Liver (tissue), 9 donors: Measurements from ENCODE around the gene FANCE. TPM values are rescaled to one million over a fixed set of nuclear protein-coding genes. Genes with fewer than 3 reads are reported as not detected.

Source experiments
- DNase-seq: peaks from one replicate; pipeline ENCODE4 v3.0.0-alpha.2; 2017; ENCODE audit warnings: low spot score
- H3K27ac ChIP-seq, 2 donors: one replicate each; pipeline ENCODE4 v1.7.0; 2013; ENCODE audit warnings: inconsistent platforms in 2 of 2, low read length in 2 of 2, control low read depth in 1 of 2, low read depth in 1 of 2, mild to moderate bottlenecking in 1 of 2
- H3K27me3 ChIP-seq, 4 donors: one replicate each; pipeline versions ENCODE4 v1.6.1 to v1.7.0; 2013; ENCODE audit warnings: low read length in 3 of 4, inconsistent platforms in 1 of 4, mild to moderate bottlenecking in 1 of 4, moderate library complexity in 1 of 4; ENCODE audit not compliant: control insufficient read depth in 4 of 4, insufficient read depth in 4 of 4
- H3K36me3 ChIP-seq, 4 donors: one replicate each; pipeline versions ENCODE4 v1.6.1 to v1.7.0; 2013; ENCODE audit warnings: low read length in 3 of 4, mild to moderate bottlenecking in 3 of 4, low read depth in 1 of 4, moderate library complexity in 1 of 4; ENCODE audit not compliant: control insufficient read depth in 4 of 4, insufficient read depth in 3 of 4
- H3K4me1 ChIP-seq, 4 donors: one replicate each; pipeline versions ENCODE4 v1.6.1 to v1.7.0; 2013; ENCODE audit warnings: low read length in 3 of 4, mild to moderate bottlenecking in 3 of 4, moderate library complexity in 1 of 4; ENCODE audit not compliant: control insufficient read depth in 4 of 4, insufficient read depth in 4 of 4
- H3K4me3 ChIP-seq, 3 donors: one replicate each; pipeline versions ENCODE4 v1.6.1 to v1.7.0; 2013; ENCODE audit warnings: low read length in 3 of 3, control low read depth in 1 of 3, low read depth in 1 of 3, mild to moderate bottlenecking in 1 of 3
- H3K9ac ChIP-seq, 2 donors: one replicate each; pipeline ENCODE4 v1.7.0; 2013; ENCODE audit warnings: low read length in 2 of 2, mild to moderate bottlenecking in 2 of 2, moderate library complexity in 2 of 2, control low read depth in 1 of 2, low read depth in 1 of 2
- H3K9me3 ChIP-seq, 4 donors: one replicate each; pipeline versions ENCODE4 v1.6.1 to v1.7.0; 2013; ENCODE audit warnings: low read length in 3 of 4; ENCODE audit not compliant: control insufficient read depth in 4 of 4
- EGR1 ChIP-seq, 2 donors: IDR thresholded peaks; 2 replicates each; pipeline ENCODE4 v1.6.1; 2016 to 2018; ENCODE audit warnings: antibody characterized with exemption in 2 of 2, low read depth in 2 of 2
- FOXA1 ChIP-seq: IDR thresholded peaks from 2 replicates; pipeline ENCODE4 v1.6.1; 2016; ENCODE audit warnings: antibody characterized with exemption
- FOXA2 ChIP-seq: IDR thresholded peaks from 2 replicates; pipeline ENCODE4 v1.6.1; 2016; ENCODE audit warnings: antibody characterized with exemption
- GABPA ChIP-seq, 2 donors: IDR thresholded peaks in 1 of 2; conservative IDR thresholded peaks in 1 of 2; 2 replicates each; pipeline ENCODE4 v1.6.1; 2016; ENCODE audit warnings: antibody characterized with exemption in 2 of 2, mild to moderate bottlenecking in 1 of 2, moderate library complexity in 1 of 2
- HNF4A ChIP-seq, 2 donors: conservative IDR thresholded peaks; 2 replicates each; pipeline ENCODE4 v1.6.1; 2016; ENCODE audit warnings: antibody characterized with exemption in 2 of 2, mild to moderate bottlenecking in 2 of 2
- HNF4G ChIP-seq: IDR thresholded peaks from 2 replicates; pipeline ENCODE4 v1.6.1; 2016; ENCODE audit warnings: antibody characterized with exemption
- JUND ChIP-seq, 2 donors: IDR thresholded peaks; 2 replicates each; pipeline ENCODE4 v1.6.1; 2016; ENCODE audit warnings: antibody characterized with exemption in 2 of 2
- NR2F2 ChIP-seq: IDR thresholded peaks from 2 replicates; pipeline ENCODE4 v1.6.1; 2016; ENCODE audit warnings: antibody characterized with exemption
- RAD21 ChIP-seq, 2 donors: IDR thresholded peaks; 2 replicates each; pipeline ENCODE4 v1.6.1; 2016; ENCODE audit warnings: antibody characterized with exemption in 2 of 2, mild to moderate bottlenecking in 2 of 2
- RXRA ChIP-seq, 2 donors: IDR thresholded peaks; 2 replicates each; pipeline ENCODE4 v1.6.1; 2017 to 2018; ENCODE audit warnings: antibody characterized with exemption in 2 of 2, mild to moderate bottlenecking in 1 of 2
- SP1 ChIP-seq: IDR thresholded peaks from 2 replicates; pipeline ENCODE4 v1.6.1; 2018; ENCODE audit warnings: antibody characterized with exemption, mild to moderate bottlenecking
- TAF1 ChIP-seq: conservative IDR thresholded peaks from 2 replicates; pipeline ENCODE4 v1.6.1; 2016; ENCODE audit warnings: antibody characterized with exemption, mild to moderate bottlenecking
- YY1 ChIP-seq: IDR thresholded peaks from 2 replicates; pipeline ENCODE4 v1.6.1; 2016; ENCODE audit warnings: antibody characterized with exemption, mild to moderate bottlenecking
- WGBS: extraction: QIAGEN DNeasy Blood & Tissue Kit; methylation state at CpG from one replicate; pipeline ENCODE4 v1.1.7; 2013; 5-methylcytosine and 5-hydroxymethylcytosine counted together
- polyA plus RNA-seq, 2 donors: library from polyadenylated mRNA; stranded (reverse) in 1 of 2; unstranded in 1 of 2; fragments of 200-250 nt in 1 of 2; fragments of >200 nt in 1 of 2; fragmentation: Nextera tagmentation in 1 of 2; extraction: Ambion mirVana in 1 of 2; gene quantifications; one replicate each; pipeline versions ENCODE4 v1.2.1 to v1.2.3, GENCODE V29; 2013 to 2015
- total RNA-seq, 2 donors: library from RNA; depleted of rRNA; stranded (reverse); fragments of >200 nt; gene quantifications; one replicate each; pipeline ENCODE4 v1.2.3, GENCODE V29; 2014
- TF ChIP-seq, protein P1 (sequence below): IDR thresholded peaks from 2 replicates; pipeline ENCODE4 v1.6.1; 2016; ENCODE audit warnings: antibody characterized with exemption
- TF ChIP-seq, protein P2 (sequence below): fragments of 150-350 bp; IDR thresholded peaks from 2 replicates; pipeline ENCODE4 v1.5.1; 2017; ENCODE audit warnings: improper control_type of control experiment, low read depth, low read length; ENCODE audit not compliant: missing input control
- TF ChIP-seq, protein P3 (sequence below): IDR thresholded peaks from 2 replicates; pipeline ENCODE4 v1.6.1; 2016; ENCODE audit warnings: antibody characterized with exemption
- TF ChIP-seq, protein P4 (sequence below): IDR thresholded peaks from 2 replicates; pipeline ENCODE4 v1.6.1; 2016; ENCODE audit warnings: antibody characterized with exemption, mild to moderate bottlenecking
- TF ChIP-seq, protein P5 (sequence below): IDR thresholded peaks from 2 replicates; pipeline ENCODE4 v1.6.1; 2016; ENCODE audit warnings: antibody characterized with exemption
- donor health status: healthy.
- donor health status: healthy.
- donor health status: healthy.
- donor health status: healthy.
- donor health status: healthy.

The FANCE gene
- total and polyA plus RNA-seq, 4 donors, result 0.11 to 4.2 (median 0.79) TPM

DNA sequence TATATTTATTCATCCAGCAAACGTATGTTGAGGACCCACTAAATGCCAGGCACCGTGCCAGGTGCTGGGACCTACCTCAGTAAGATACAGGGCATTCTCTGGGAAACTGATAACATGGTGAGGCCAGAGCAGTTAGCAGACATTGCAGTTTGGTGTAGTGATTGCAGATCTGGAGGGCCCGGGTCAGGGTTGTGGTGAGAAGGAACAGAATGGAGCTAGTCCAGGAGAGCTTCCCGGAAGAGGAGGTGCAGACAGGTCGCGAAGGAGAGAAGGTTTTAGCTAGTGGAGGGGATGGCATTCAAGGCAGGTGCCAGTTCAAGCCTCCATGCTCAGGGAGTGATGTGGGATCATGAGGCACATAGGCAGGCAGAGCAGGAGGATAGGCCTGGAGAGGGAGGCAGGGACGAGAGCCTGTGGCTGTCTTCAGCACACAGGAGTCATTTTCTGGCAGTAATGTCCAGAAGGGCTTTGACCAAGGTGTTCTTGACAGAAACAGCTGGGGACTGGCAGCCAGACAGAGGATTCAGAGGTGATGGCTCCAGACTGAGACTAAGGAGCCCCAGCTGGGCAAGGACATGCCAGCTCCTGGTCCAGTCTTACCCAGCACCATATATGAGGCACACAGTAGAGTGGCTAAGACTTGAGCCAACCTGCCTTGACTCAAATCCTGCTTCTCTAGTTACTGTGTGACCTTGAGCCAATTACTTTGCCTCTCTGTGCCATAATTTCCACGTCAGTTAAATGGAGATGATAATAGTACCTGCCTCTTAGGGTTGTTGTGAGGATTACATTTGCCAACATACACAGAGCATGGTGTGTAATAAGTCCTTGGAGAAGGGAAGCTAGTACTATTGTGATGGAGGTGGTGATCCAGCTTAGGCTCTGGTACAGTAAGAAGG, 48.3 kb upstream of the FANCE start:
- 92% methylated on average over 8 of the region's 8 CpGs for WGBS
- Histone ChIP-seq H3K27me3 (no peaks in the 10 kb centered on the region), H3K27ac (no peak overlapping the region)

More for the DNA sequence above, 48.3 kb upstream of the FANCE start:
- peaks cover 11 to 38% (median 33%) of the 10 kb centered on the region in 4 donors for H3K4me1 ChIP-seq
- H3K9ac ChIP-seq, result no peak overlapping the region
- H3K9me3 ChIP-seq, result no peaks in the 10 kb centered on the region
- no peaks in the 10 kb centered on the region for H3K36me3 ChIP-seq
- TF ChIP-seq HNF4A (conservative IDR thresholded peaks at IDR 0.05), result no peak
- TF ChIP-seq, protein P1, sequence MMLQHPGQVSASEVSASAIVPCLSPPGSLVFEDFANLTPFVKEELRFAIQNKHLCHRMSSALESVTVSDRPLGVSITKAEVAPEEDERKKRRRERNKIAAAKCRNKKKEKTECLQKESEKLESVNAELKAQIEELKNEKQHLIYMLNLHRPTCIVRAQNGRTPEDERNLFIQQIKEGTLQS, result no peak
- no peak for TF ChIP-seq JUND (IDR thresholded peaks at IDR 0.05)
- no peak for TF ChIP-seq SP1
- TF ChIP-seq, protein P2, sequence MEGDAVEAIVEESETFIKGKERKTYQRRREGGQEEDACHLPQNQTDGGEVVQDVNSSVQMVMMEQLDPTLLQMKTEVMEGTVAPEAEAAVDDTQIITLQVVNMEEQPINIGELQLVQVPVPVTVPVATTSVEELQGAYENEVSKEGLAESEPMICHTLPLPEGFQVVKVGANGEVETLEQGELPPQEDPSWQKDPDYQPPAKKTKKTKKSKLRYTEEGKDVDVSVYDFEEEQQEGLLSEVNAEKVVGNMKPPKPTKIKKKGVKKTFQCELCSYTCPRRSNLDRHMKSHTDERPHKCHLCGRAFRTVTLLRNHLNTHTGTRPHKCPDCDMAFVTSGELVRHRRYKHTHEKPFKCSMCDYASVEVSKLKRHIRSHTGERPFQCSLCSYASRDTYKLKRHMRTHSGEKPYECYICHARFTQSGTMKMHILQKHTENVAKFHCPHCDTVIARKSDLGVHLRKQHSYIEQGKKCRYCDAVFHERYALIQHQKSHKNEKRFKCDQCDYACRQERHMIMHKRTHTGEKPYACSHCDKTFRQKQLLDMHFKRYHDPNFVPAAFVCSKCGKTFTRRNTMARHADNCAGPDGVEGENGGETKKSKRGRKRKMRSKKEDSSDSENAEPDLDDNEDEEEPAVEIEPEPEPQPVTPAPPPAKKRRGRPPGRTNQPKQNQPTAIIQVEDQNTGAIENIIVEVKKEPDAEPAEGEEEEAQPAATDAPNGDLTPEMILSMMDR, result no peak
- TF ChIP-seq NR2F2, result no peak
- TF ChIP-seq FOXA2, result no peak
- TF ChIP-seq TAF1, result no peak
- no peak for TF ChIP-seq GABPA (IDR thresholded peaks at IDR 0.05 in 1 of 2, conservative IDR thresholded peaks at IDR 0.05 in 1 of 2)
- TF ChIP-seq RXRA (IDR thresholded peaks at IDR 0.05), result no peak
- TF ChIP-seq, protein P3, sequence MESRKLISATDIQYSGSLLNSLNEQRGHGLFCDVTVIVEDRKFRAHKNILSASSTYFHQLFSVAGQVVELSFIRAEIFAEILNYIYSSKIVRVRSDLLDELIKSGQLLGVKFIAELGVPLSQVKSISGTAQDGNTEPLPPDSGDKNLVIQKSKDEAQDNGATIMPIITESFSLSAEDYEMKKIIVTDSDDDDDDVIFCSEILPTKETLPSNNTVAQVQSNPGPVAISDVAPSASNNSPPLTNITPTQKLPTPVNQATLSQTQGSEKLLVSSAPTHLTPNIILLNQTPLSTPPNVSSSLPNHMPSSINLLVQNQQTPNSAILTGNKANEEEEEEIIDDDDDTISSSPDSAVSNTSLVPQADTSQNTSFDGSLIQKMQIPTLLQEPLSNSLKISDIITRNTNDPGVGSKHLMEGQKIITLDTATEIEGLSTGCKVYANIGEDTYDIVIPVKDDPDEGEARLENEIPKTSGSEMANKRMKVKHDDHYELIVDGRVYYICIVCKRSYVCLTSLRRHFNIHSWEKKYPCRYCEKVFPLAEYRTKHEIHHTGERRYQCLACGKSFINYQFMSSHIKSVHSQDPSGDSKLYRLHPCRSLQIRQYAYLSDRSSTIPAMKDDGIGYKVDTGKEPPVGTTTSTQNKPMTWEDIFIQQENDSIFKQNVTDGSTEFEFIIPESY, result no peak
- no peak for TF ChIP-seq YY1
- TF ChIP-seq RAD21 (IDR thresholded peaks at IDR 0.05), result no peak
- no peak for TF ChIP-seq FOXA1
- TF ChIP-seq, protein P4, sequence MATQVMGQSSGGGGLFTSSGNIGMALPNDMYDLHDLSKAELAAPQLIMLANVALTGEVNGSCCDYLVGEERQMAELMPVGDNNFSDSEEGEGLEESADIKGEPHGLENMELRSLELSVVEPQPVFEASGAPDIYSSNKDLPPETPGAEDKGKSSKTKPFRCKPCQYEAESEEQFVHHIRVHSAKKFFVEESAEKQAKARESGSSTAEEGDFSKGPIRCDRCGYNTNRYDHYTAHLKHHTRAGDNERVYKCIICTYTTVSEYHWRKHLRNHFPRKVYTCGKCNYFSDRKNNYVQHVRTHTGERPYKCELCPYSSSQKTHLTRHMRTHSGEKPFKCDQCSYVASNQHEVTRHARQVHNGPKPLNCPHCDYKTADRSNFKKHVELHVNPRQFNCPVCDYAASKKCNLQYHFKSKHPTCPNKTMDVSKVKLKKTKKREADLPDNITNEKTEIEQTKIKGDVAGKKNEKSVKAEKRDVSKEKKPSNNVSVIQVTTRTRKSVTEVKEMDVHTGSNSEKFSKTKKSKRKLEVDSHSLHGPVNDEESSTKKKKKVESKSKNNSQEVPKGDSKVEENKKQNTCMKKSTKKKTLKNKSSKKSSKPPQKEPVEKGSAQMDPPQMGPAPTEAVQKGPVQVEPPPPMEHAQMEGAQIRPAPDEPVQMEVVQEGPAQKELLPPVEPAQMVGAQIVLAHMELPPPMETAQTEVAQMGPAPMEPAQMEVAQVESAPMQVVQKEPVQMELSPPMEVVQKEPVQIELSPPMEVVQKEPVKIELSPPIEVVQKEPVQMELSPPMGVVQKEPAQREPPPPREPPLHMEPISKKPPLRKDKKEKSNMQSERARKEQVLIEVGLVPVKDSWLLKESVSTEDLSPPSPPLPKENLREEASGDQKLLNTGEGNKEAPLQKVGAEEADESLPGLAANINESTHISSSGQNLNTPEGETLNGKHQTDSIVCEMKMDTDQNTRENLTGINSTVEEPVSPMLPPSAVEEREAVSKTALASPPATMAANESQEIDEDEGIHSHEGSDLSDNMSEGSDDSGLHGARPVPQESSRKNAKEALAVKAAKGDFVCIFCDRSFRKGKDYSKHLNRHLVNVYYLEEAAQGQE, result no peak
- TF ChIP-seq EGR1 (IDR thresholded peaks at IDR 0.05; ENCODE audit: low read depth in 2 of 2), result no peak
- TF ChIP-seq, protein P5, sequence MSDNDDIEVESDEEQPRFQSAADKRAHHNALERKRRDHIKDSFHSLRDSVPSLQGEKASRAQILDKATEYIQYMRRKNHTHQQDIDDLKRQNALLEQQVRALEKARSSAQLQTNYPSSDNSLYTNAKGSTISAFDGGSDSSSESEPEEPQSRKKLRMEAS, result no peak
- TF ChIP-seq HNF4G, result no peak
- DNase-seq, result no peak
- no peak overlapping the region for H3K4me3 ChIP-seq
